ENCODE data around the gene ASIC1. TPM values are rescaled to one million over a fixed set of nuclear protein-coding genes. Genes with fewer than 3 reads are reported as not detected.
"Not testable (repeated sequence)": the region's sequence is repeated elsewhere in the genome, so short reads cannot be mapped to it uniquely, and the experiment has no call there.

The ASIC1 gene
- 4.5 and 8.2 TPM in 2 replicates for total RNA-seq
- polyA plus RNA-seq (2012) = 6.2 TPM

DNA sequence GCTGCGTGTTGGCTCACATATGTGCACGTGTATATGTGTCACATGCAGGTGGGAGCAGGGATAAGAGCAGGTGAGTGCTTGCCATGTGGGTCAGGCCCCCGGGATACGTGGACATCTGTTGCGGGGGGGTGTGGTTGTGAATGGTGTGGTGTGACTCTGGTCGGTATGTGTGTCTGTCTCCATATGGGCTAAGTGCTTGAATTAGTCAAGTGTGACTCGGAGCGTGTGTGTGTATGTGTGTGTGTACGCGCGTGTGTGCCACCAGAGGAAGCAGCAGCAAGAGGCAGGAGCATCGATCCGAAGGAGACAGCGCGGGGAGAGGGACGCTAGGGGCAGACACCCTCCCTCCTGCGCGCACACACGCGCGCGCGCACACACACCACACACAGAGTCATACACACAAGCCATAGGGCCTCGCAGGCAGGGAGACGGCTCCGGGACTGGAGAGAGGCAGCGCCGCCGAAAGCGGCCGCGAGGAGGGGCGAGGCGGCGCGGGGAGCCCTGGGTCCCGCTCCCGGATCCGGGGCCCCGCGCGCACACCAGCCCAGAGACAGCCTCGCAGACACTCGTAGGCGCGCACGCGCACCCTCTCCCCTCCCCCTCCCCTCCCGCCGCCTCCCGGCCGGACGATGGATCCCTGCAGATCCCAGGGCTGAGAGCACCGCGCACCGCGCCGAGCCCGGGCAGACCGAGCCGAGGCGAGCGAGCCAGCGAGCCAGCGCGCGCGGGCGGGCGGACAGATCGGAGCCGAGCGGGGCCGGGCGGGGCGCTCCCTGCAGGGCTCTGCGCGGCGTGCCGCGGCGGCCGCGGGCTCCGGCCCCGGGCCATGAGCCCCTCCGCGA is at the start of gene ASIC1:
TSS of gene ASIC1 (plus strand) at position 597 of the 842 bp plus-strand sequence. CDS start 1,171 bp downstream, outside the sequence.
- DNase-seq (ENCODE audit: low read depth) = peak; percentile 77

DNA sequence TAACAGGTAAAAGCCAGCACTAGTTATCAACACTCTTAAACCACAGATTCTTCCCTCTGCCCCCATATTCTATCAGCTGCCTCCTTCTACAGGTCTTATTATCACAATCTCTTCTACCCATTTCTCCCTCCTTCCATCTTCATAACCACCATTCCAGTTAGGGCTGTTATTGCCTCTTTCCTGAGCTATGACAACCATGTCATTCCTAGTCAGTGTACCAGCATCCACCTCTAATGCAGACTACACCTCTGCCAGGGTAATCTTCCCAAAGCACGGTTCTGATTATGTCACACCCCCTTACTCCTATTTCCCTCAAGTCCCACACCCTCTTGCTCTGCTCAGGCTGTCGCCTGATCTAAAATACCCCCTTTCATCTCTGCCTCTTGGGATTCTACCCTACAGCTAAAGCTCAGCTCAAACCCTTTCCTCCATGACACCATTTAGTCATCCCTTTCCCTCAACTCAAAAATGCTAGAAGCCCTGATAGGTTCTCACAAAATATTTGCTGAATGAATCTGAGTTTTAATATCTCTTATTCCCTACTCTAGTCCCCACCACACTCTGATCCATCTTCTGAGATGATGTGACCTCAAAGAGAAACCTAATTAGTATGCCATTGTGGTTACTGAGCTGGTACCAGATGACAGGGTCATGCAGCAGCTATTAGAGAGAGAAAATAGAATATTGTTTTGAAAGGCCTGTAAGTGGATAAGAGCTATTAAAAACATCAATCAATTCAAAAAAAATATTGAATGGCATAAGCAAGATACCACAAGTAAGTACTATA is 43.8 kb upstream of the ASIC1 start:
- DNase-seq (ENCODE audit: low read depth) = peak; percentile 45

DNA sequence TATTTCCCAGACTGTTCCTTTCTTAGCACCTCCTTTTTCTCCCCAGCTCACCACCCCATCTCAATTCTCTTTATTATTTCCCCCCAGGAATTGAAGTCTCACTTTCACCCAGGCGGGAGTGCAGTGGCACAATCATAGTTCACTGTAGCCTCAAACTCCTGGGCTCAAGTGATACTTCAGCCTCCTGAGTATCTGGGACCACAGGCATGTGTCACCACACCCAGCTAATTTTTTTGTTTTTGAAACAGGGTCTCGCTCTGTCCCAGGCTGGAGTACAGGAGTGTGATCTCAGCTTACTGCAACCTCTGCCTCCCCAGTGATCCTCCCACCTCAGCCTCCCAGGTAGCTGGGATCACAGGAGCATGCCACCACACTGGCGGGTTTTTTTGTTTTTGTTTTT is 43.1 kb upstream of the ASIC1 start:
- no peak for DNase-seq (ENCODE audit: low read depth)

DNA sequence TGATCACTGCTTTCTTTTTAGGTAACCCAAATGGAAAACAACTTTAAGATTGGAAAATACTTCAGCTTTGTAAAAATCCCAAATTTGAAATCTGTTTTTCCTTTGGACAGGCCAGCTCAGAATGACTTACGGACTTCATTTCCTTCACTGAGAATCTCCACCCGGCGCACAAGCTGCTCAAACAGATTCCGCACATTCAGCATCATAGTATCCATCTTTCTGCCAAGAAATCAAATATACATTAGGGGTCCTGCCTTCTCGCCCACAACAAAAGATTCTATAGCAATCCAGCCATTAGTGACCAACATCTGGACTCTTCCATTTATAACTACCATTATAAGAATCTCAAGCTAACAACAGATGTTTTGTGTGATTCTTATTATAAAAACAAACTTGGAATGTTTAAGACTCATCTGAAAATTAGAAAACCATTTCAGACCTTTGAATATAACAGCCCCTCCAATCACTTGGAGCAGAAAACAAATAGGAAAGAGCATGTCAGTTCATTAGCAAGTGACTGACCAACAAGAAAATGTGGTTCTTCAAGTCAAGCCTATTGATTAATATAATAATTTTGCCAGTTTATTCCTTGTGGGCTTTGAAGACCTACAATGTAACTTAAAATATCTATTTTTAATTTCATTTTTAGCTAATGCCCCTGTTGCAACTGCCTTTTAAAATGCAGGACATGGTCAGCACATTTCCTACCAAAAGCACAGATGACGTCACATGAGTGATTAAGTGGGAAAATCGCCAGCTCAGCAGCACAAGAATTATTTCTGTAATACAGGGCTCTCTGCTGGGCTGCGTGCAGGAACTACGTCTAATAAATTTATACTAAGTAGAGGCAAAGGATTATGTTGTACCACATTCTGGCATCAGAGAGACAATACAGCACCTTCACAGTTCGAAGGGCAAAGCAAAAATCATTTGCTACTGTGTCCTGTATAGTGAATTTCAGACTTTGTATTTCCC is 40.6 kb upstream of the ASIC1 start:
- DNase-seq (ENCODE audit: low read depth) = peak; percentile 73

DNA sequence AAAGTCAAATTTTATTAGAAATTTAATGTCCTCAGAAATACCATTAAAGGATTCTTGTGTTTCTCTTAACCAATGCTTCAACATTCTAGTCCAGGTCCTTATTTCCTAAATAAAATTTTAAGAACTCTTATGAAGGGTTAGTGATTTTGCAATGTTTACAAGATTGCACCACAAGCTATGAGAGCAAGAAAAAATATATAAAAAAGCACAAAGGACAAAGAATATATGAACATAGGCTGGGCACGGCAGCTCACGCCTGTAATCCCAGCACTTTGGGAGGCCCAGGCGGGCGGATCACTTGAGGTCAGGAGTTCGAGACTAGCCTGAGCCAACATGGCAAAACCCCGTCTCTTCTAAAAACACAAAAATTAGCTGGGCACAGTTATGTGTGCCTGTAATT is 39.8 kb upstream of the ASIC1 start:
- DNase-seq (ENCODE audit: low read depth) = no peak

DNA sequence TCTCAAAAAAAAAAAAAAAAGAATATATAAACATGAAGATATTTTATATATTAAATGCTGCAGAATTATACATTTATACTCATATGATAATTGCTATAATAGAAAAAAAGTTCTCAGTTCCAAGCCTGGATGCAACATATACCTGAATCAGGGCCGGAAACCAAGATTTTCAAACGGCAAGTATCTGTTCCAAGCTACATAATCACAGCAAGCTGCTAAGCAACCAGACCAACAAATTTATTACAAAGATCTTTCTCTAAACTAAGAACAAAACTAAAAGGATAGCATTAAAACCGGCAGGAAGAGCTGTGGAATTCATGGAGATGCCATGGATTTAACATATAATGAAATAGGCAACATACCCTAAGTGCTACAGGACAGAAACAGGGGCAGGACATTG is 39.2 kb upstream of the ASIC1 start:
- no peak for DNase-seq (ENCODE audit: low read depth)

DNA sequence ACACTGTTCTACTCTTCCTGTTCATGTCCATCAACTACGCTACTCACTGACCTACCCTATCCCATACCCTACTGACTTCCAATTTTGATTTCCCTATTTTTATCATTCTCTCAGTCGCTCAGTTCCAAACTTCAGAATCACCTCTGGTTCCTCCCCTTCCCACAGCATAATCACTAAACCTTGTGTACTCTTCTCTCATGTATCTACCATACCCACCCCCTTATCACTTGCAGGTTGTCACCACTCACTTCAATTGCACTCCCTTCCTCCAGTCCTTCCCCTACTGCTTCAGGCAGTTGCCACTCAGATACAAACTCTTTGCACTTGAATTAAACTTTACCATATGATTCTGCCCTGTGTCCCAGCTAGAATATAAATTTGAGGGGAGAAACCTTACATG is 38.4 kb upstream of the ASIC1 start:
- no peak for DNase-seq (ENCODE audit: low read depth)

DNA sequence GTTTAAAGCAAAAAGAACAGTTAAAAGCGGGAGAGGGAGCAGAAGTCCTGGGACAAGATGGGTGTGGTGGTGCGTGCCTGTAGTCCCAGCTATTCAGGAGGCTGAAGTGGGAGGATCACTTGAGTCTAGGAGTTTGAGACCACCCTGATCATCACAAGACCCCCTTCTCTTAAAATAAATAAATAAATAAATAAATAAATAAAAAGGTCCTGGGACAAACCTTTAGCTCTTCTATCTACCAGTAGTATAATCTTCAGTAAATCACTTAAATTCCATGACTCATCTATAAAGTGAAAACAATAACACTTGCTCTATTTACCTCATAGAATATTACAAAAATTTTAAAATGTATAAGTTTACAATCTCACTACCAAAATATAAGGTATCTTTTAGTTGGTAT is 37.9 kb upstream of the ASIC1 start:
- DNase-seq (ENCODE audit: low read depth) = no peak

DNA sequence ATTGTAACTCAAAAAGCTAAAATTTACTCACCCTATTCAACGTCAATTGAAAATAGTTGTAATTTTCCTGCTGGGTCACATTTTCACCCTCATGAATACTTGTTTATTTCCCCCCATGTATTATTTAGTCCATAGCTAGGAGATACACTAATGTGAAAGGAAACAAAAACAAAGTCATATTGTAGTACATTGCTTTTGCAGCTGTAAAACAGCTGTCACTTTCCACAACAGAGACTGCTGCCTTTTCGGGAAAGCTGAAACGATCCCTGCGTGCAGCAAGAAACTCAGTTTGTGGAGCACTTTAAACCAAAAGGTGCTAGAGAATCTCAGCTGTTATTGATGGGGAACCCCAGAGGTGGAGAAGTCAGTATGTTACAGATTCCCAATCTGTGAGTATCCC is 36.4 kb upstream of the ASIC1 start:
- DNase-seq (ENCODE audit: low read depth) = peak; percentile 43

DNA sequence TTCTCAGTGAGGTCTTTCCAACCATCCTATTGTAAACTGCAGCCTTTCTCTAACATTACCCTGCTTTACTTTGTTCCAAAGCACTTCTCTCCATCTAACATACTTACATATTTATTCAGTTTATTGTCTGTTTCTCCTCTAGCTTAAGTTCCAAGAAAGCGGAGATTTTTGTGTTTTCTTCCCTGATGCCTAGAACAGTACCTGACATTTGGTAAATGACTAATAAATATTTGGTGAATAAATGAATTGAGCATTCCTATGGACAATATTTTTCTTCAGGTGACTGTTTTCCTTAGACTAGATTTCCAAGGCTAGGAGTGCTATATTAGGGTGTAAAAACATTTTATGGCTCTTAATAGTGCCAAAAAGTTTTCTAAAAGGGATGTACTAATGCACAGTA is 34.5 kb upstream of the ASIC1 start:
- no peak for DNase-seq (ENCODE audit: low read depth)

DNA sequence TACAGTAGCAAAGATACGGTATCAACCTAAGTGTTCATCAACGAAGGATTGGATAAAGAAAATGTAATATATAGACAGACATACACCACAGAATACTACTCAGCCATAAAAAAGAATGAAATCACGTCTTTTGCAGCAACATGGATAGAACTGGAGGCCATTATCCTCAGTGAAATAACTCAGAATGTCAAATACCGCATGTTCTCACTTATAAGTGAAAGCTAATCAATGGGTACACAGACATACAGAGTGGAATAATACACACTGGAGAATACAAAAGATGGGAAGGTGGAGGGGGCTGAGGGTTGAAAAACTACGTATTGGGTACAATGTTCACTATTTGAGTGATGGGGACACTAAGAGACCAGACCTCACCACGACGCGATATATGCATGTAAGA is 33.2 kb upstream of the ASIC1 start:
- no peak for DNase-seq (ENCODE audit: low read depth)

DNA sequence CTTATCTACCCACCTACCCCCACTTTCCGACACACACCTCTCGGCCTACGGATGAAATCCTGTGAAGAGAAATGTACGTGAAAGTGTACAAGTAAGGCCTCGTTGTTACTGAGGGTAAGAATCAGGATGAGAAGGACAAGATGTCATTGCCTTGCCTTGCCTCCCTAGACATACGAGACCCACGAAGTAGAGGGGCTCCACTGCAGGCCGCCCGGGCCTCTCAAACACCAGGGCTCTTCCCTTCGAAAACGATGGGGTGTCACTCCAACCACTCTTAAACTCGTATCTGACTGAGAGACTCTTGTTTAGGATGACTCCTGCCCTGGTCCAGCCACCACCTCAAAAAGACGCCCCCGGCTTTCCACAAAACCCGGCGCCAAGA is 32.6 kb upstream of the ASIC1 start:
- DNase-seq (ENCODE audit: low read depth) = no peak

DNA sequence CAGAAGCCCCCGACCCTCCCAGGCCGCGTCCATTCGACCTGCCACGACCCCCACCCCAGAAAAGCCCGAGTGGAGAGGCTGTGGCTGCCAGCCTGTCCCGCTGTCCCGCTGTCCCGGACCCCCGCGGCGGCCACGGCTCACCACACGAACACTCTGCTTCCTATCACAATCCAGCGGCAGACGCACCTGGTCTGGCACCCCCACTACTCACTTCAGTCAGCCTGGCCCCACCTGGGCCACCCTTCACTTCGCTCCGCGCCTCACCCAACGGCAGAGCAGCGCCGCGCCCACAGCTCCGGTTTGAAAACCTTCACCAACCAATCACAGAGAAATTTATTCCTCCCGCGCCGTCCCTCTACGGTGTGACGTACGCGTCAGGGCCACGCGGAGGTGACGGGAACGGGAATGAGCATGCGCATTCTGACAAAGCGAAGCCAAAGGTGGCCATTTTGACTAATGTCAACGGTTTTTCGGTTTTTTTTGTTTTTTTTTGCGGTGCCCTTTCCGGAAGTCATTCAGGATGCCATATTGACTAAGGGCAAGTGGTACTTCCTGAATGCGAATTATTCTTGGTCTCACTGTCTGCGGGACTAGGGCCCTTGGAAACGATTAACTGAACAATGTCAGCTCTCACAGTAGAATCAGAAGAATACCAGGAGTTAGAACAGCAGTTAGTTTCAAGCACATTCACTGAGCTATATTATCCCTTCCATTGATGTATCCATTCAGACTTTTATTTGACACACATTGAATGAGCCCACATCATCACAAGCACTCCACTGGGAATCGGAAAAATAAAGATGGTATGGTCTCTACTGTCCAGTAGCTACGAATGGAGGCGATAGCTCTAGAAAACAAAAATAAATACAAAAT is 32.0 kb upstream of the ASIC1 start, which contains the start of gene RACGAP1:
TSS of gene RACGAP1 (minus strand) at position 308 of the 873 bp plus-strand sequence. CDS start 8,779 bp downstream, outside the sequence.
- DNase-seq (ENCODE audit: low read depth) = peak; percentile 99

DNA sequence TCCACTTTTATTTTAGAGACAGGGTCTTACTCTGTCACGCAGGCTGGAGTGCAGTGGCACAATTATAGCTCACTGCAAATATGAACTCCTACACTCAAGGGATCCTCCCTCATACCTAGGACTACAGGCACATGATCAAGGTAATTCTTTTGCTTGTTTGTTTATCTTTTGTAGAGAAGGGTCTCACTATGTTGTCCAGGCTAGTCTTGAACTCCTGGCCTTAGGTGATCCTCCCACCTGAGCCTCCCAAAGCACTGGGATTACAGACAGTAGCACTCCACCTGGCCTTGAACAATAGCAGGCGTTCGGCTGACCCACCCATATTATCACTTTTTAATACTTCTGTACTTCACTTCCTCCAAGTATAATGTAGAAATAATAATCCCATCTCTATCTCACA is 30.7 kb upstream of the ASIC1 start:
- DNase-seq (ENCODE audit: low read depth) = no peak

DNA sequence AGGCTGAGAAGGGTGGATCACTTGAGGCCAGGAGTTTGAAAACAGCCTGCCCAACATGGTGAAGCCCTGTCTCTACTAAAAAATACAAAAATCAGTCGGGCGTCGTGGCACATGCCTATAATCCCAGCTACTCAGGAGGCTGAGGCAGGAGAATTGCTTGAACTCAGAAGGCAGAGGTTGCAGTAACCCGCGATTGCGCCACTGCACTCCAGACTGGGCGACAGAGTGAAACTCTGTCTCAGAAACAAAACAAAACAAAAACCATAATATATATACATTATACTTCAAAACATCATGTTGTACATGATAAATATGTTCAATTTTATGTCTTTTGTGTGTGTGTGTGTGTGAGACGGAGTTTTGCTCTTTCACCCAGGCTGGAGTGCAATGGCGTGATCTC is 26.9 kb upstream of the ASIC1 start:
- not testable (repeated sequence) for DNase-seq (ENCODE audit: low read depth)

DNA sequence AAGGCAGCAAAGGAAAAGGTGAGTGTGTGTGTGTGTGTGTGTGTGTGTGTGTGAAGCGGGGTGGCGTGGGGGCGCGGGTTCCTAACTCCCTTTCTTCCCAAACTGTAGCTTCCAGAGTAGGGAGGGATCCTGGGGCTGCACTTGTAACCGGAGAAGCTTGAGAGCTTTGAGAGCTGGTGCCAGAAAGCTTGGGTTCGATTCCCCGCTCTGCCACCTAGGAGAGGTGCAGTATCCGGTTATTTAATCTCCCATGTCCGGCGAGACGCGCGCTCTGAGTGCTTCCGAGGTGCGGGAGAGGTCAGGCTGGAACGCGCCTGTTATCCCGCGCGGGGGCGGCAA is 24.9 kb upstream of the ASIC1 start:
- DNase-seq (ENCODE audit: low read depth) = no peak

DNA sequence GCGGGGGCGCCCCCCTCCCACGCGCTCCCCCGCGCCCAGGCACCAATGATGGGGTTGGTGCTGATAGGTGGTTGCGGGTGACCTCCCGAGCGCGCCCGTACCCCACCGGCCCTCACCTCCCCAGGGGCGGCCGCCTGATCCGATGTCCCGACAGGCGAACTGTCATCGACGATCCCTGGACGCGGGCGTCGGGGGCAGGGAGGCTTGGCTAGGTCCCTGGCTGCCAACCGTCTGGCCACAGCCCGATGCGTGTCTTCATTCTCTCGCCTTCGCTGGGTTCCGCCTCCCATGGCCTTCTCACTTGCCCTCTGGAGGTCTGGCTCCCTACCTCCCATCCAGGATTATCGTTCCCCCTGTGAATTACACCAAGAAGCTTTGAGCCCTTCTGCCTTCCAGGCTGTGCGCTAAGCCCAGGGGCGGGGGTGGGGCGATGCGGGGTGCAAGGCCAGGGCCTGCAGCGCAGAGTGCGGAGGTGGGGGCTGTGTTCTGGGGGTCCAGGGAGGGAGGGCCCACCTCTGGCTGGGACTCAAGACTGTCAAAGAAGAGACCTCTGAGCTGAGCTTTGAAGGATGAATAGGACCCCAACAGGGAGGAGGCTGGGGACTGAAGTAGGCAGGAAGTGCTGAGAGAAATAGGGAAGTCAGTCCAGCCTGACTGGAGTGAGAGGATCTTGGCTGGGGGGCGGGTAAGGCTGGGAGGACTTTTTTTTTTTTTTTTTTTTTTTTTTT is 24.4 kb upstream of the ASIC1 start:
- no peak for DNase-seq (ENCODE audit: low read depth)

DNA sequence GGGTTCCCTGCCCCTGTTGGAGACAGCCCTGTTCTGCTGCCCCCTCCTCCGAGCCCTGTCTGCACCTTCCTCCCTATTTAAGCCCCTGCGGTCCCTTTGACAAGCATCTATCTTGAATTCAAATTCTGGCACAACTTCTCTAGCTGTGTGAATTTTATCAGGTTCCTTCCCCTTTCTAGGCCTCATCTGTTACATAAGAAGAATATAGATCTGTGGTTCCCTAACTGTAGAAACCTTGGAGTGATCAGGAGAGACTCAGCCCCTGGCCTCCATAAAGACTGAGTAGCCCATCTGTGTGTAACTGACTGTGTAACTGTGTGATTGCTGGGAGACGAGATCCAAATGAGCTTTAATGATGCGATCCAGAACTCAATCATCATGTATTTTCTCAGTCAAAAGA is 19.1 kb upstream of the ASIC1 start:
- no peak for DNase-seq (ENCODE audit: low read depth)

DNA sequence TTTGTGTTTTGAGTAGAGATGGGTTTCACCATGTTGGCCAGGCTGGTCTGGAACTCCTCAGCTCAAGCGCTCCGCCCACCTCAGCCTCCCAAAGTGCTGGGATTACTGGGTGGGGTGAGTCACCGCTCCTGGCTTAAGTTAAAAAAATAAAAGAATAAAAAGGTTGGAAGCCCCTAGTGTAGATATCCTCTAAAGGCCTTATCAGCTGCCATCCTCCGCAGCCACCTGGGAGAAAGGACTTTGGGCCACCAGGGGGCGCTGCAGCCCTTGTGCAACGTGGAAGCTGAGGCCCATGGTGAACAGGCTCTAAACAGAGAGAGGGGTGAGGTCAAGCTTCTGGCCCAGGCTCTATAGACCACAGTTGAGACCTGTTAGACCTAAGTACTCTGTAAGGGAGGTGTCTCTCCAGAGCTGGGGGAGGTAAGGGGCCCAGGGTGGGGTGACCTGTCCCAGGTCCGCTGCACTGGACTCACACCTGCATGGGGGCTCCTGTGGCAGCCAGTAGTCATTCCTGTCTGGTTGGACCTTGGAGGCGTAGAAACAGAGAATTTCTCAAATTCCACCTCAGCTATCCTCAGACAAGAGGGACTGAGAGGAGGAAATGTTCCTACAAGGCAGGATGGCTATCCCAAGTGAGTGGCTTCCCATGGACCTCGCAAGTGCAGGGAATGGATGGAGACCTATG is 18.1 kb upstream of the ASIC1 start:
- peak; percentile 79 for DNase-seq (ENCODE audit: low read depth)

Measured in myocyte (in vitro differentiated cells).